ENCODE measurements around the gene DNAJB13. TPM values are rescaled to one million over a fixed set of nuclear protein-coding genes. Genes with fewer than 3 reads are reported as not detected.
A peak's percentile ranks its signal among the peaks of the same experiment; 100 is the strongest.

Gene DNAJB13
- total RNA-seq, 5 donors from 2014 or later (not counting 1 experiment from before 2014, with no cell fraction given), result 0.19 to 0.96 (median 0.30) TPM; not detected in 2

GRCh38 chr11:74007691-74008372, 57.0 kb downstream of the DNAJB13 start:
- DNase-seq, result no peak
- 76% methylated on average over 4 of the region's 6 CpGs for WGBS (ENCODE audit: insufficient coverage)
- no peaks in the 10 kb centered on the region for H3K27me3 Mint-ChIP-seq
- ChIA-PET CTCF (no interaction called here), POLR2A (interaction anchor here (0.6 to 1.6 kb wide), 5 partner anchors 12 to 38 kb away, joined by 4 to 5 read pairs (median 4); no protein-coding TSS in a partner anchor)
- ATAC-seq (replicated peaks in 1 of 4), result no peak
- Histone ChIP-seq H3K9me3 (no peaks in the 10 kb centered on the region), H3K27me3 (replicated peaks in 1 of 2; ENCODE audit: control insufficient read depth in 2 of 2, extremely low read depth in 1 of 2, insufficient read depth in 2 of 2, low read length in 1 of 2) (no peaks in the 10 kb centered on the region), H3K36me3 (ENCODE audit: control insufficient read depth in 2 of 2, extremely low read depth in 1 of 2, insufficient read depth in 1 of 2, low read length in 1 of 2) (peaks cover 0 to 10% of the 10 kb centered on the region in 2 donors), H3K4me1 (ENCODE audit: control insufficient read depth in 1 of 2, extremely low read depth in 1 of 2, insufficient read depth in 2 of 2, low read length in 2 of 2) (peaks cover 75 to 96% of the 10 kb centered on the region in 2 experiments), H3K4me3 (ENCODE audit: control insufficient read depth in 1 of 2, extremely low read depth in 1 of 2, low read length in 1 of 2) (no peak overlapping the region), H3K27ac (ENCODE audit: low read length) (peak overlapping the region; percentile 91)
- H3K36me3 Mint-ChIP-seq, result peaks cover 14% of the 10 kb centered on the region
- peak overlapping the region; percentile 84 to 86 for H3K27ac Mint-ChIP-seq
- peak overlapping the region in 1 of 3 donors; percentile 62 for H3K4me3 Mint-ChIP-seq
- no peaks in the 10 kb centered on the region for H3K9me3 Mint-ChIP-seq
- peaks cover 91 to 98% (median 96%) of the 10 kb centered on the region in 3 donors for H3K4me1 Mint-ChIP-seq

GRCh38 chr11:74008373-74009229, 57.8 kb downstream of the DNAJB13 start, which contains the start of gene UCP3:
Gene UCP3, minus strand, starts transcription at chr11:74009085. Its CDS starts 2,043 bp downstream, at chr11:74007042.
- H3K27ac Mint-ChIP-seq, result peak within 1 kb of the TSS; percentile 86 to 94
- WGBS (ENCODE audit: insufficient coverage), result 70% methylated on average over 6 of the region's 9 CpGs
- Histone ChIP-seq H3K4me3 (ENCODE audit: control insufficient read depth in 1 of 2, extremely low read depth in 1 of 2, low read length in 1 of 2) (no peak within 1 kb of the TSS), H3K9me3 (no peaks in the 10 kb centered on the region), H3K36me3 (ENCODE audit: control insufficient read depth in 2 of 2, extremely low read depth in 1 of 2, insufficient read depth in 1 of 2, low read length in 1 of 2) (peaks cover 0 to 4% of the 10 kb centered on the region in 2 donors), H3K27ac (ENCODE audit: low read length) (peak within 1 kb of the TSS; percentile 91), H3K4me1 (ENCODE audit: control insufficient read depth in 1 of 2, extremely low read depth in 1 of 2, insufficient read depth in 2 of 2, low read length in 2 of 2) (peaks cover 80 to 99% of the 10 kb centered on the region in 2 experiments), H3K27me3 (replicated peaks in 1 of 2; ENCODE audit: control insufficient read depth in 2 of 2, extremely low read depth in 1 of 2, insufficient read depth in 2 of 2, low read length in 1 of 2) (no peaks in the 10 kb centered on the region)
- no peak for DNase-seq
- ChIA-PET CTCF (no interaction called here), POLR2A (interaction anchor here (0.6 to 1.6 kb wide), 5 partner anchors 13 to 39 kb away, joined by 4 to 5 read pairs (median 4); no protein-coding TSS in a partner anchor)
- H3K9me3 Mint-ChIP-seq, result no peaks in the 10 kb centered on the region
- H3K27me3 Mint-ChIP-seq, result no peaks in the 10 kb centered on the region
- peaks cover 90 to 97% (median 96%) of the 10 kb centered on the region in 3 donors for H3K4me1 Mint-ChIP-seq
- H3K36me3 Mint-ChIP-seq, result peaks cover 8% of the 10 kb centered on the region
- no peak for ATAC-seq (replicated peaks in 1 of 4)
- H3K4me3 Mint-ChIP-seq, result peak within 1 kb of the TSS in 1 of 3 donors; percentile 66

- no CpG with 5 or more reads among the region's 3 CpGs for WGBS (ENCODE audit: insufficient coverage)
Measured at GRCh38 chr11:74009230-74009547, 58.4 kb downstream of the DNAJB13 start.

GRCh38 chr11:74009675-74010305, 59.0 kb downstream of the DNAJB13 start:
- no peaks in the 10 kb centered on the region for H3K27me3 Mint-ChIP-seq
- ChIA-PET CTCF (interaction anchor here (0.6 to 1.0 kb wide), 6 partner anchors 9 to 46 kb away, joined by 3 to 4 read pairs (median 3); no protein-coding TSS in a partner anchor), POLR2A (interaction anchor here (0.6 to 3.4 kb wide), 5 partner anchors 15 to 132 kb away, joined by 3 to 24 read pairs (median 3); no protein-coding TSS in a partner anchor)
- peaks cover 89 to 97% (median 96%) of the 10 kb centered on the region in 3 donors for H3K4me1 Mint-ChIP-seq
- peak overlapping the region; percentile 94 to 97 for H3K27ac Mint-ChIP-seq
- H3K9me3 Mint-ChIP-seq, result no peaks in the 10 kb centered on the region
- no peak for DNase-seq
- H3K36me3 Mint-ChIP-seq, result peaks cover 5% of the 10 kb centered on the region
- H3K27ac ChIP-seq (ENCODE audit: low read length), result peak overlapping the region; percentile 81
- no peaks in the 10 kb centered on the region for H3K9me3 ChIP-seq
- no peaks in the 10 kb centered on the region for H3K27me3 ChIP-seq (replicated peaks in 1 of 2; ENCODE audit: control insufficient read depth in 2 of 2, extremely low read depth in 1 of 2, insufficient read depth in 2 of 2, low read length in 1 of 2)
- peak overlapping the region in 1 of 3 donors; percentile 66 for H3K4me3 Mint-ChIP-seq
- H3K4me1 ChIP-seq (ENCODE audit: control insufficient read depth in 1 of 2, extremely low read depth in 1 of 2, insufficient read depth in 2 of 2, low read length in 2 of 2), result peaks cover 79 to 99% of the 10 kb centered on the region in 2 experiments
- WGBS (ENCODE audit: insufficient coverage), result no CpG with 5 or more reads among the region's 5 CpGs
- H3K4me3 ChIP-seq (ENCODE audit: control insufficient read depth in 1 of 2, extremely low read depth in 1 of 2, low read length in 1 of 2), result no peak overlapping the region
- no peak for ATAC-seq (replicated peaks in 1 of 4)
- H3K36me3 ChIP-seq (ENCODE audit: control insufficient read depth in 2 of 2, extremely low read depth in 1 of 2, insufficient read depth in 1 of 2, low read length in 1 of 2), result no peaks in the 10 kb centered on the region

More at GRCh38 chr11:74009230-74009547, 58.4 kb downstream of the DNAJB13 start:
- ChIA-PET POLR2A (interaction anchor here (1.0 to 1.6 kb wide), 3 partner anchors 14 to 29 kb away, joined by 4 to 5 read pairs (median 4); no protein-coding TSS in a partner anchor), CTCF (no interaction called here)
- Mint-ChIP-seq H3K4me3 (peak overlapping the region in 1 of 3 donors; percentile 62), H3K27me3 (no peaks in the 10 kb centered on the region), H3K9me3 (no peaks in the 10 kb centered on the region), H3K36me3 (peaks cover 5% of the 10 kb centered on the region), H3K4me1 (peaks cover 89 to 97% (median 96%) of the 10 kb centered on the region in 3 donors), H3K27ac (peak overlapping the region; percentile 84 to 86)
- ATAC-seq (replicated peaks in 1 of 4), result no peak
- DNase-seq, result no peak
- no peaks in the 10 kb centered on the region for H3K9me3 ChIP-seq
- no peaks in the 10 kb centered on the region for H3K36me3 ChIP-seq (ENCODE audit: control insufficient read depth in 2 of 2, extremely low read depth in 1 of 2, insufficient read depth in 1 of 2, low read length in 1 of 2)
- H3K4me1 ChIP-seq (ENCODE audit: control insufficient read depth in 1 of 2, extremely low read depth in 1 of 2, insufficient read depth in 2 of 2, low read length in 2 of 2), result peaks cover 80 to 99% of the 10 kb centered on the region in 2 experiments
- no peaks in the 10 kb centered on the region for H3K27me3 ChIP-seq (replicated peaks in 1 of 2; ENCODE audit: control insufficient read depth in 2 of 2, extremely low read depth in 1 of 2, insufficient read depth in 2 of 2, low read length in 1 of 2)
- no peak overlapping the region for H3K4me3 ChIP-seq (ENCODE audit: control insufficient read depth in 1 of 2, extremely low read depth in 1 of 2, low read length in 1 of 2)
- peak overlapping the region; percentile 91 for H3K27ac ChIP-seq (ENCODE audit: low read length)

GRCh38 chr11:74010306-74011300, 59.8 kb downstream of the DNAJB13 start:
- no peak for DNase-seq

More at GRCh38 chr11:74010306-74011300, 59.8 kb downstream of the DNAJB13 start:
- H3K27ac ChIP-seq (ENCODE audit: low read length), result peak overlapping the region; percentile 81
- 82% methylated on average over 2 of the region's 9 CpGs for WGBS (ENCODE audit: insufficient coverage)
- H3K4me3 Mint-ChIP-seq, result peak overlapping the region in 2 of 3 donors; percentile 4 to 66
- H3K9me3 Mint-ChIP-seq, result no peaks in the 10 kb centered on the region
- H3K27me3 ChIP-seq (replicated peaks in 1 of 2; ENCODE audit: control insufficient read depth in 2 of 2, extremely low read depth in 1 of 2, insufficient read depth in 2 of 2, low read length in 1 of 2), result no peaks in the 10 kb centered on the region
- no peak for ATAC-seq (replicated peaks in 1 of 4)
- H3K27ac Mint-ChIP-seq, result peak overlapping the region; percentile 94 to 97
- ChIA-PET CTCF (interaction anchor here (0.6 to 1.4 kb wide), 7 partner anchors 8 to 46 kb away, joined by 3 to 7 read pairs (median 3); no protein-coding TSS in a partner anchor), POLR2A (interaction anchor here (0.6 to 3.4 kb wide), 10 partner anchors 15 to 297 kb away, joined by 3 to 24 read pairs (median 4); partner anchors contain the start of gene UCP2 (in 1 of the 2))
- H3K36me3 ChIP-seq (ENCODE audit: control insufficient read depth in 2 of 2, extremely low read depth in 1 of 2, insufficient read depth in 1 of 2, low read length in 1 of 2), result peaks cover 0 to 3% of the 10 kb centered on the region in 2 donors
- peaks cover 89 to 97% (median 96%) of the 10 kb centered on the region in 3 donors for H3K4me1 Mint-ChIP-seq
- H3K36me3 Mint-ChIP-seq, result peaks cover 5% of the 10 kb centered on the region
- H3K4me1 ChIP-seq (ENCODE audit: control insufficient read depth in 1 of 2, extremely low read depth in 1 of 2, insufficient read depth in 2 of 2, low read length in 2 of 2), result peaks cover 81 to 98% of the 10 kb centered on the region in 2 experiments
- peak overlapping the region in 1 of 2 donors; percentile 27 for H3K4me3 ChIP-seq (ENCODE audit: control insufficient read depth in 1 of 2, extremely low read depth in 1 of 2, low read length in 1 of 2)
- no peaks in the 10 kb centered on the region for H3K9me3 ChIP-seq
- no peaks in the 10 kb centered on the region for H3K27me3 Mint-ChIP-seq
